Lower leg skin (tissue), 3 donors: ENCODE results near the gene IFI27.

Experiments used
- CTCF ChIP-seq, 3 donors: fragments of 450-650 bp; IDR thresholded peaks; one replicate each; pipeline ENCODE4 v1.5.1; 2016; ENCODE audit warnings: antibody characterized with exemption in 3 of 3, mild to moderate bottlenecking in 3 of 3, moderate library complexity in 2 of 3
- POLR2A ChIP-seq, 2 donors: fragments of 450-650 bp; IDR thresholded peaks; one replicate each; pipeline ENCODE4 v1.6.1; 2016 to 2017; ENCODE audit warnings: antibody characterized with exemption in 2 of 2, mild to moderate bottlenecking in 1 of 2, moderate library complexity in 1 of 2

GRCh38 chr14:94114589-94115057 lies 4.1 kb downstream of the IFI27 start:
- TF ChIP-seq CTCF (IDR thresholded peaks at IDR 0.05) (no peak), POLR2A (IDR thresholded peaks at IDR 0.05) (no peak)
